Measurements from ENCODE around the gene SLC39A5.
"Not testable (repeated sequence)": the region's sequence is repeated elsewhere in the genome, so short reads cannot be mapped to it uniquely, and the experiment has no call there.

SLC39A5 gene

DNA sequence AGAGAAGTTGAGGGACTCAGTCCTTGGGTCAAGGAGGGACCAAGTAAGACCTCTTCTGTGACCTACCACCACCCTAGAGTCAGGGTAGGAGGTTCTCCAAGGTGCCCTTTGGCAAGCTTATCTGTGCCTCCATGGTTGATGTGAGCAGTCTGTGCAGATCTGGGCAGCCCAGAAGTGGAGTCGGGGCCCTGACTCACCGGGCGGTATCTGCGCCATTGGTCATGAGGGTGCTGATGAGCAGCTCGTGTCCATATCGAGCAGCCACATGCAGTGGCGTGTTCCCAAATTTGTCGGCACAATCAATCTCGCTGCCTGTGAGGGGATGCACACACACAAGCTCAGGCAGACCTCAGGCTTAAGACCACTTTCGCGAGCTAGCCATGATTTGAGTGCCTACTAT is 23.2 kb downstream of the SLC39A5 start:
- Mint-ChIP-seq H3K27me3 (no peaks in the 10 kb centered on the region), H3K36me3 (peaks cover 39% of the 10 kb centered on the region), H3K4me3 (no peak overlapping the region), H3K9me3 (no peaks in the 10 kb centered on the region), H3K4me1 (peaks cover 24% of the 10 kb centered on the region), H3K27ac (no peak overlapping the region)
- no peak for ATAC-seq

DNA sequence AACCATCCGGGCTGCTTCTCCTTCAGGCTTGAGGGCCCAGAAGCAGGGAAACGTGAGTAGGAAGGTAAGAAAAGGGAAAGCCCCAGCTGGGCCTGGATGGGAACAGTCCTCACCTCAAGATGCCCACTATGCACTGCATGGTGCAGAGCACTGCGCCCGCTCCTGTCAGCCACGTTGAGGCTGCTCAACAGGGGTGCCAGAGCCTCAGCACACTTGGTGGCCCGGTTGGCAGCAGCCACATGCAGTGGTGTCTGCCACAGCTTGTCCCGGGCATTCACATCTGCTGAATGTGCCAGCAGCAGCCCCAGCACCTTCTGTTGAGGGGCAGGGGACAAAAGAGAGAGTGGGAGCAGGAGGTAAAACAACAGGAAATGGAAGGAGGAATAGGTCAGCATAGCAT is 25.8 kb downstream of the SLC39A5 start:
- Mint-ChIP-seq H3K27ac (no peak overlapping the region), H3K36me3 (peaks cover 32% of the 10 kb centered on the region), H3K9me3 (no peaks in the 10 kb centered on the region), H3K4me1 (peaks cover 33% of the 10 kb centered on the region), H3K27me3 (no peaks in the 10 kb centered on the region), H3K4me3 (no peak overlapping the region)
- no peak for ATAC-seq

DNA sequence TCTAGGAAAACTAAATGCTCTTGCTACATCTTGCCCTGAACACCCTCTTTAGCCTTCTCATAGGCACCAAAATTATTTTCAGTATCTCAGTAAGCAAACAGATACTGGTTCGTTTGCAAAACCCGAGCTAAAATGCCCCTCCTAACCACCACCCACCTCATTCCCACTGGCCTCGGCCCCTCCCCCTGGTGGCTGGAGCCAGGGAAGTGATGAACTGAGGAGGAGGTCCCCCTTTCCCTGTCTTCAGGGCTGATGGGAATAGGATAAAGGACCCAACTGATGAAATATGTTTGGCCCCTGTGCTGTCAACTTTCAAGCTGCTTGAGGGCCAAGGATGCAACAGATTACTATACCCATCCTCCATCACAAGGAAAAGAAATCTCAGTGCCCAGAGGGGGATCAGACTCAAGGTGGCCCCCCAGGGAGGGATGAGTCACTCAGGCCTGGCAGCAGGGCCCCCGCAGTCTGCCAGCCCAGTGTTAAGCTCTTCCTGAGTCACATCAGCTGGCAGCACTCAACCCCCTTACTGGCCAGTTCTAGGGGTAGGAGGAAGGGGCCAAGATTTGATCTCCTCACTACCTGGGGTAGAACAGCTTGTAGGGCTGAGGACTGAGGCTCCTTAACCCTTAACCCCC is 26.6 kb downstream of the SLC39A5 start:
- Mint-ChIP-seq H3K4me3 (peak overlapping the region; percentile 87), H3K27me3 (no peaks in the 10 kb centered on the region), H3K4me1 (peaks cover 33% of the 10 kb centered on the region), H3K27ac (peak overlapping the region; percentile 90), H3K36me3 (peaks cover 31% of the 10 kb centered on the region), H3K9me3 (no peaks in the 10 kb centered on the region)
- no peak for ATAC-seq

DNA sequence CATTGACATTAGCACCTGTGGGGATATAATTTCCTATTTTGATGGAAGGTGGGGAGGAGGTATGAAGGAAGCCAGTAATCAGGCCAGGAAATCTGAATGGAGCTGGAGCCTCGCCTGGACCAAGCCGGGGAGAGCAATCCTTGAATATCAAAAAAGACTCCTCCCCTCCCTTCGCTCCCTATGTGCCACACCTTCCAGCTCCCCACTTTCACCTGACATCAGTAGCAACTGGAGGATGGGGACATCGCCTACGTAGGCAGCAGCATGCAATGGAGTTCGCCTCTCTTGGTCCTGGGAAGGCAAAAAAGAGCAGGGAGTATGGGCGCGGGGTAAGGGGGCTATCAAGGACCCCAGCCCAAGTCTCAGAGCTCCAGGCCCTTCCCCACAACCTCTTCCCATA is 27.2 kb downstream of the SLC39A5 start:
- ATAC-seq: no peak
- Mint-ChIP-seq H3K9me3 (no peaks in the 10 kb centered on the region), H3K27ac (peak overlapping the region; percentile 90), H3K27me3 (no peaks in the 10 kb centered on the region), H3K4me3 (peak overlapping the region; percentile 87), H3K4me1 (peaks cover 33% of the 10 kb centered on the region), H3K36me3 (peaks cover 25% of the 10 kb centered on the region)

DNA sequence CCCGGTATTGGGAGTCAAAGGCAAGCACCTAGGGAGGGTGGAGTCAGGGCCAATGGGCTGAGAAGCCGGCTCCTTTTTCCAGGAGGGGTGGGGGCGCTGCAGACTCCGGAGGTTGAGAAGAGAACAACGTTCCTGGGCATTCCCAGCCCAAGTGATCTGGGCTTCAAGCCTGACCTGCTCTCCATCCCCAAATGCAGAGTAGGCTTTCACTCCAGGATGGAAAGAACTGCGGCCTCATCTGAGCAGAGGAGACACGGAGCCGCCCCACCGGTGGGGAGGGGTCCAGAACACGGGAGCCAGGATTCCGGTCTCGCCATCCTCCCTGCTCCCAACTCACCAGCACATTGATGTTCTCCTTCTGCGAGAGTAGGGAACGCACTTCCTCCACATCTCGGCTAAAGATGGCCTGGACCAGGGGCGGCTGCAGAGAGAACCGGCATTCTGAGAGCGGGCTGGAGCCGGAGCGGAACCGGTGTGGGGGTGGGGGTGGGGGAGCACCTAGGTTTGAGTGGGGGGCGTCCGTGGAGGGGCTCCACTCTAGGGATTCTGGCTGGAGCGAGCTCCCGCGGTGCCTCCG is 27.7 kb downstream of the SLC39A5 start:
- ATAC-seq: peak; percentile 56
- H3K9me3 Mint-ChIP-seq: no peaks in the 10 kb centered on the region

DNA sequence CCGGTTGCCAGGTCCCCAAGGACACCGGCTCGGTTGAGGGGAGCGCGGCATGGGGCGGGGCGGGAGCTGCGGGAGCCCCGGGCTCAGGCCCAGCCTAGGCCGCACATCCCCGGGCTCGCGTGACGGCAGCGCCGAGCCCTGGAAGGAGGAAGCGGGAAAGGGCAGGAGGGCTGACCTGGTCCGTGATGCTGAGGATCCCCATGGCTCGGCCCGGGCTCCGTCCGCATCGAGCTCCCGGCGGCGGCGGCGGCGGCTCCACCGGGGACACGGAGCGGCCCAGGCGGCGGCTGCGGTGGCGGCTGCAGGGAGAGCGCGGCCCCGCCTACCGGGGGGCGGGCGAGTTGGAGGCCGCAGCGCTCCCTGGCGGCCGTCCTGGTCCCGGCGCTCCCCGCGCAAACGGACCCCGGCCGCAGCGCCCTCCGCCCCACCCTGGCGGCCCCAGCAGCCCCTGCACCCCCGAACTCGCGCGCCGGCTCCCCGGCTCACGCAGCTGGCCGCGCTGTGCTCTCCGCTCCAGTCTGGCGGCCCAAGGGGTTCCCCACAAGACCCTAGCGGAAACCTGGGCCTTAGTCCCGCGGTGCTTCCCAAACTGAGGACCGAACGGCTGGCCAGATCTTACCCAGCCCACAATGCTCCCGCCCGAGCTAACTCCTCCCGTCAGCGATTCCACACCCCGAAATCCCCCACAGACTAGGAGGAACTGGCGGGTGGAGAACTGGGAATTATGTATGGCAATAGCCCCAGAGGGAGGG is 28.4 kb downstream of the SLC39A5 start, which contains the start of gene ANKRD52:
ANKRD52 (minus strand) TSS at position 317 of the 752 bp plus-strand sequence; CDS start at position 202, 115 bp downstream.
- peaks cover 33% of the 10 kb centered on the region for H3K4me1 Mint-ChIP-seq
- ATAC-seq: peak; percentile 98
- H3K27ac Mint-ChIP-seq: peak within 1 kb of the TSS; percentile 90
- H3K27me3 Mint-ChIP-seq: no peaks in the 10 kb centered on the region
- peak within 1 kb of the TSS; percentile 95 for H3K4me3 Mint-ChIP-seq
- no peaks in the 10 kb centered on the region for H3K9me3 Mint-ChIP-seq
- H3K36me3 Mint-ChIP-seq: peaks cover 17% of the 10 kb centered on the region

More for the DNA sequence above, 27.7 kb downstream of the SLC39A5 start:
- Mint-ChIP-seq H3K27ac (peak overlapping the region; percentile 90), H3K4me1 (peaks cover 33% of the 10 kb centered on the region), H3K27me3 (no peaks in the 10 kb centered on the region), H3K36me3 (peaks cover 20% of the 10 kb centered on the region), H3K4me3 (peak overlapping the region; percentile 87)

DNA sequence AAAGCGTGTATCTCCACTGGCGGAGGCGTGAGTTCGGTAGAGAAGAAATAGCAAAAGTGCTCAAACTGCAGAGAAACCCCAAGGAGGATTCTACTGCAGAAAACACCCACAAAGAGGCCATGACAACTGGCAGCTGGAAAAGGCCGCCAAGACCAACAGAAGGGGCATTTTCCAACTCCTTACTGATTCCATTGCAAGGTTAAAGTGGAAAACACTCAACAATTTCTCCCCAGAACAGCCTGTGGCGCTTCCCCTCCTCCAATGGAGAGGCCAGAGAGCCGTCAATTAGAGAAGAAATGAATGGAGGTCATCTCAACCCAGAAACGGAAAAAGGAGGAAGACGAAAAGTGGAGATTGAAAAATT is 29.0 kb downstream of the SLC39A5 start:
- no peak for ATAC-seq
- Mint-ChIP-seq H3K9me3 (no peaks in the 10 kb centered on the region), H3K27ac (peak overlapping the region; percentile 90), H3K27me3 (no peaks in the 10 kb centered on the region), H3K4me3 (peak overlapping the region; percentile 95), H3K36me3 (peaks cover 17% of the 10 kb centered on the region), H3K4me1 (peaks cover 33% of the 10 kb centered on the region)

DNA sequence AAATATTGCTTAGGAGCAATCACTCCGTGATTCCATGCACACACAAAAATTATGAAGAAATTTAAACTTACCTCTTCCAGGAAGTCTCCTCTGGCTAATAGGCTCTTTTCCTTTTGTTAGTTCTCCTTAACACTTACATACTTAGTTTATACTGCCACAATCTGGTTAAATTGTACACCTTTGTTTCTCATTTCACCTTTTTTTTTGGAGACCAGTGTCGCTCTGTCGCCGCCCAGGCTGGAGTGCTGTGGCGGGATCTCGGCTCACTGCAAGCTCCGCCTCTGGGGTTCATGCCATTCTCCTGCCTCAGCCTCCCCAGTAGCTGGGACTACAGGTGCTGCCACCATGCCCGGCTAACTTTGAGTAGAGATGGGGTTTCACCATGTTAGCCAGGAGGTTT is 30.5 kb downstream of the SLC39A5 start:
- Mint-ChIP-seq H3K36me3 (peaks cover 6% of the 10 kb centered on the region), H3K27ac (no peak overlapping the region), H3K9me3 (no peaks in the 10 kb centered on the region), H3K27me3 (no peaks in the 10 kb centered on the region), H3K4me1 (peaks cover 26% of the 10 kb centered on the region), H3K4me3 (no peak overlapping the region)
- no peak for ATAC-seq

DNA sequence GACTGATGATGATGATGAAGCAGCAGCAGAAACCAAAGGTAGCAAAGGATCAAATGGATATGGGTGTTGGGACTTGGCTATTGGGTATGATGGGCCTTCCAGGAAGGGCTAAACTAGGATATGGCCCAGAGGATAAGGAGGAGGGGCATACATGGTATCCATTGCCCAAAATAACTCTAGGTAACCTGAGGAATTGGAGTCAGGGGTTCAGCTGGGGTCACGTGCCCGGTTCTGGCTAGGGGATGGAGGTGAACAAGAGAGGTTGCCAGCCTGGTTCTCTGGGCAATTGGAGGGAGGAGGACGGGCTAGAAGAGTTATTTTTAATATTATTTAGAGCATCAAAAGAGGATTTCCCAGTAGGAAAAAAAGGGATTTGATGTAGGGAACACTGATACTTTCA is 31.1 kb downstream of the SLC39A5 start:
- Mint-ChIP-seq H3K36me3 (peaks cover 4% of the 10 kb centered on the region), H3K4me1 (peaks cover 24% of the 10 kb centered on the region), H3K27me3 (no peaks in the 10 kb centered on the region), H3K27ac (no peak overlapping the region), H3K4me3 (no peak overlapping the region), H3K9me3 (no peaks in the 10 kb centered on the region)
- ATAC-seq: no peak

DNA sequence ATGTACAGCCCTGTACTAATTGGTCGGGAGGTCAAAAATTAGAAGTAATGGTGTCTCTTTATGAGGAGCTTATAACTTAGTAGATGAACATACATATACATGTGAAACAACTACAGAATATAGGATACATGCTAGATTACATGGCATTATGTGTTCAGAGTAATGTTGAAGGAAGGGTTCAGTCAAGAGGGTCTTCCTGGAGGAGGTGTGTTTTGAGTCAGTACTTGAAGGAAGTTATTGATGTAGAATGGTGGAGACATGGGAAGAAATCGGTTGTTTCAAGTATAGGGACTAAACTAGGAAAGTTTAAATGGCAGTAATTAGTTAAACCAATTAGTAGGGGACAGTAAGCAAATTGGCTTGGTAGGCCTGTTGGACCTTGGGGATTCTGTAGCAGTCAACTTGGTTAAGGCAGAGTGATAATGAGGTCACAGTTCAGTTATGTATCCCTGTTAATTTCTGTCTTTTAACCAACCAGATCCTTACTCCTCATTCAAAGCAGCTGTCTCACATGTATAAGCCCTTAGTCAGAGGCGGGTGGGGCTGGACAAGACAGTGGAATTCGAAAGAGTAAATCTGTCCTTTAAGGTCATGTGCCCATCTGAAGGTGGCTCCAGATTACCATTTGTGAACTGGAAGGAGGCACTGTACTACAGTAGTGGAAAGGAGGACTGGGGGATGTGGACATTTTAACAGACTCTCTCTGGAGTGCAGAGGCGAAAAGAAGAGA is 31.8 kb downstream of the SLC39A5 start:
- H3K9me3 Mint-ChIP-seq: no peaks in the 10 kb centered on the region
- no peak for ATAC-seq
- no peak overlapping the region for H3K27ac Mint-ChIP-seq

DNA sequence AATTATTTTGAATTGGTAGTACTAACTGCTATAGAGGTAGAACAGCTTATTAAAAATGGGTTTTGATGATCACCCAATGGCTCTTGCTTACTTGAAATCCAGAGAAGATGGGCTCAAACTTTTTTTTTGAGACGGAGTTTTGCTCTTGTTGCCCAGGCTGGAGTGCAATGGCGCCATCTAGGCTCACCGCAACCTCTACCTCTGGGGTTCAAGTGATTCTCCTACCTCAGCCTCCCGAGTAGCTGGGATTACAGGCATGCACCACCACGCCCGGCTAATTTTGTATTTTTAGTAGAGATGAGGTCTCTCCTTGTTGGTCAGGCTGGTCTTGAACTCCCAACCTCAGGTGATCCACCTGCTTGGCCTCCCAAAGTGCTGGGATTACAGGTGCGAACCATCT is 33.1 kb downstream of the SLC39A5 start:
- H3K27ac Mint-ChIP-seq, H3K27me3 Mint-ChIP-seq, H3K36me3 Mint-ChIP-seq, ATAC-seq, H3K4me3 Mint-ChIP-seq, H3K9me3 Mint-ChIP-seq: not testable (repeated sequence)
- peaks cover 23% of the 10 kb centered on the region for H3K4me1 Mint-ChIP-seq

More for the DNA sequence above, 31.8 kb downstream of the SLC39A5 start:
- no peak overlapping the region for H3K4me3 Mint-ChIP-seq
- H3K27me3 Mint-ChIP-seq: no peaks in the 10 kb centered on the region
- H3K36me3 Mint-ChIP-seq: no peaks in the 10 kb centered on the region
- peaks cover 23% of the 10 kb centered on the region for H3K4me1 Mint-ChIP-seq

DNA sequence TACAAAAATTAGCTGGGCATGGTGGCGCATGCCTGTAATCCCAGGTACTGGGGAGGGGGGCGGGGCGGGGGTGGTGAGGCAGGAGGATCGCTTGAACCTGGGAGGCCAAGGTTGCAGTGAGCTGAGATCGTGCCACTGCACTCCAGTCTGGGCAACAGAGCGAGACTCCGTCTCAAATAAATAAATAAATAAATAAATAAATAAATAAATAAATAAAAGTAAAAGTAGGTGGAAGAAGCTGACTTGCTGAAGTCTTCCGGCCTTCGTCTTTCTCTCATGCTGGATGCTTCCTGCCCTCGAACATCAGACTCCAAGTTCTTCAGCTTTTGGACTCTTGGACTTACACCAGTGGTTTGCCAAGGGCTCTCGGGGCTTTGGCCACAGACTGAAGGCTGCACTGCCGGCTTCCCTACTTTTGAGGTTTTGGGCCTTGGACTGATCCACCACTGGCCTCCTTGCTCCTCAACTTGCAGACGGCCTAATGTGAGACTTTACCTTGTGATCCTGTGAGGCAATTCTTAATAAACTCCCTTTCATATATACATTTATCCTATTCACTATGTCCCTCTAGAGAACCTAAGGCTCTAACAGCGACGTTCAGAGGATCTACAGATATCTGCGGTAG is 36.3 kb downstream of the SLC39A5 start:
- Mint-ChIP-seq H3K4me3 (peak overlapping the region; percentile 92), H3K36me3 (peaks cover 19% of the 10 kb centered on the region), H3K27ac (peak overlapping the region; percentile 87), H3K4me1 (peaks cover 17% of the 10 kb centered on the region)
- H3K27me3 Mint-ChIP-seq, H3K9me3 Mint-ChIP-seq, ATAC-seq: not testable (repeated sequence)

DNA sequence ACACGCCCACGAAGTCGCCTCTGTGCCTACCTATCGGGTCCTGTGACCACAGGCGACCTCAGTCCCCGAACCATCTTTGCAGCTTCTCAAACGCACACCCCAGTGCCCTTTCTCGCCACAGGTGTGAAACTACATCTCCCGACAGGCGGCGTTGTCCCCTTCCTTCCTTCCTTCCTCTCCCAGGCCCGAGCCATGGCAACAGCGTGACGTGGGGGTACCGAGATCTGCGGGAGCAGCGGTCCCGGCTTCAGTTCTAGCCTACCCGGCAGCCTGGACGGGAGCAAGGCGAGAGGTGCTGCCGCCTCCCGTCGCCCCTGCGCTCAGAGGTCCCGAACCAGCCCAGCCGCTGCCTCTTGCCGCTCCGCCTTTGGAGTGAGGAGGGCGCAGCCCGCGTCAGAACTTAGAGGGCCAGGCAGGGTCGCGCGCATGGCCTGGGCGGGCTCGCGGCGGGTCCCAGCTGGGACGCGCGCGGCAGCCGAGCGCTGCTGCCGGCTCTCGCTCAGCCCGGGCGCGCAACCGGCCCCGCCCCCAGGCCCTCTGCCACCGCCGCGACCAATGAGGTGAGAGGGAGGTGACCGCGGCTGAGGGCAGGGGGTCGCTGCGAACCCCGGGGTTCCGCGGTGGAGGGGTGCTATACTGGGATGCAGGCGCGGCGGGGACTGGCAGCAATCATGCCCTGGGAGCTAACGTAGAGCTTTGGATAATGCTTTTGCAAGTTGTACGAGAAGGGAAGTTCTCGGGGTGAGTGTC is 37.0 kb downstream of the SLC39A5 start, which contains the start of gene COQ10A:
COQ10A (plus strand) TSS at position 250 of the 750 bp plus-strand sequence; CDS start at position 427, 177 bp downstream.
- peak; percentile 97 for ATAC-seq
- Mint-ChIP-seq H3K9me3 (no peaks in the 10 kb centered on the region), H3K4me3 (peak within 1 kb of the TSS; percentile 92), H3K27me3 (no peaks in the 10 kb centered on the region), H3K36me3 (peaks cover 22% of the 10 kb centered on the region), H3K27ac (peak within 1 kb of the TSS; percentile 87), H3K4me1 (peaks cover 17% of the 10 kb centered on the region)

DNA sequence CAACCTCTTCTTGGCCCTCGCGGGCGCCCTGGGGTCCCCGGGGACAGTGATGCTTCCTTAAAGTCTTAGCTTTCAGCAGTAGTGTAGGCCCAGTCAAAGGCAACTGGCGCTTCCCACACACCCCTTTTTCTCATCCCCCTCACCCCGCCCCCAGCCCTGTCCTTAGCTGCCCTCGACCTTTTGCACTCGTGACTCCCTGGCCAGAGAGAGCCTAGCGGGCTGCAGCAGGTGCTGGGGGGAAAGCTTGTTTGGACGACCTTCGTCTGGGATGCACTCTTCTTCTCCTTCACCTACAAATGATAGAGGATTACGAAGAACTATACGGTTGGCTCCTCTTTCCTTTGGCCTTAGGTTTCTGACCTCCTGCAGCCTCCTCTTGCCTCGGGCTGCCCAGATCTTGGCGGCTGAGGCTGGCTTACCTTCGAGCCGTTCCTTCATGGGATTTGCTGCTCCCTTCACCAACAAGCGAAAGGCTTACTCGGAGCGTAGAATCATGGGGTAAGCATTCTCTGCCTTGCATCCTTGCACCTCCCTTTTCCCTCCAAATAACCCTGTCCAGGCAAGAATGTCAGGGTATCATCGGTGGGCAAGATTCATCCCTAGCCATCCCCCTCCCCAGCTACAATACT is 37.7 kb downstream of the SLC39A5 start:
- Mint-ChIP-seq H3K27me3 (no peaks in the 10 kb centered on the region), H3K9me3 (no peaks in the 10 kb centered on the region), H3K36me3 (peaks cover 29% of the 10 kb centered on the region), H3K4me3 (peak overlapping the region; percentile 92), H3K4me1 (peaks cover 17% of the 10 kb centered on the region), H3K27ac (peak overlapping the region; percentile 87)
- peak; percentile 70 for ATAC-seq
